HEK293 (cell line): ENCODE measurements around the gene ADAM19.
A peak's percentile ranks its signal among the peaks of the same experiment; 100 is the strongest.

Experiments
- CTCF ChIA-PET: fragments of 350-600 bp; formaldehyde crosslinking; extraction: SDS; loops from one replicate; lab custom pipeline; 2021; ENCODE audit warnings: antibody characterized with exemption; lab: Yijun Ruan, JAX
- POLR2A ChIA-PET: fragments of 300-600 bp; formaldehyde crosslinking; extraction: SDS; loops from one replicate; lab custom pipeline; 2020; ENCODE audit warnings: antibody characterized with exemption, inconsistent platforms; lab: Yijun Ruan, JAX
- H3K27ac ChIP-seq: fragments of 200-500 bp; sonication (Bioruptor generic); 2 replicates; pipeline ENCODE4 v1.5.1; 2014; ENCODE audit warnings: low read depth, low read length, control low read depth, inconsistent platforms; ENCODE audit errors: extremely low read depth
- H3K36me3 ChIP-seq, 2 experiments: fragments of 200-500 bp in 1 of 2; sonication (Bioruptor generic) in 1 of 2; 1 replicate in 1 of 2; 2 replicates in 1 of 2; pipeline ENCODE4 v1.5.1; 2014 to 2017; ENCODE audit warnings: inconsistent platforms in 2 of 2, low read length in 2 of 2; ENCODE audit not compliant: control insufficient read depth in 2 of 2, insufficient read depth in 1 of 2
- H3K4me1 ChIP-seq: fragments of 200-500 bp; sonication (Bioruptor generic); 2 replicates; pipeline ENCODE4 v1.5.1; 2014; ENCODE audit warnings: mild to moderate bottlenecking, low read length, inconsistent platforms; ENCODE audit not compliant: control insufficient read depth, insufficient read depth
- H3K4me3 ChIP-seq: 2 replicates; pipeline ENCODE4 v1.5.1; 2011; ENCODE audit warnings: low read depth, mild to moderate bottlenecking, control low read depth, low read length, moderate library complexity
- H3K9me3 ChIP-seq: fragments of 200-500 bp; sonication (Bioruptor generic); 2 replicates; pipeline ENCODE4 v1.5.1; 2014; ENCODE audit warnings: low read depth, low read length, inconsistent platforms; ENCODE audit not compliant: control insufficient read depth, insufficient read depth
- GLI4 ChIP-seq: fragments of 450-650 bp; formaldehyde crosslinking; IDR thresholded peaks from 2 replicates; pipeline ENCODE4 v1.5.1; 2016; ENCODE audit warnings: missing biosample characterization, missing genetic modification characterization
- KLF9 ChIP-seq: fragments of 450-650 bp; formaldehyde crosslinking; IDR thresholded peaks from 2 replicates; pipeline ENCODE4 v1.5.1; 2016; ENCODE audit warnings: missing biosample characterization, missing genetic modification characterization, low read depth
- SETDB1 ChIP-seq: IDR thresholded peaks from one replicate; pipeline ENCODE4 v1.6.1; 2017; ENCODE audit warnings: mild to moderate bottlenecking, low read length, moderate library complexity, mixed read lengths; ENCODE audit not compliant: insufficient read length
- WT1 ChIP-seq: fragments of 450-650 bp; formaldehyde crosslinking; IDR thresholded peaks from 2 replicates; pipeline ENCODE4 v1.5.1; 2016; ENCODE audit warnings: missing biosample characterization, missing genetic modification characterization
- ZBTB20 ChIP-seq: fragments of 450-650 bp; formaldehyde crosslinking; IDR thresholded peaks from 2 replicates; pipeline ENCODE4 v1.5.1; 2016; ENCODE audit warnings: missing biosample characterization, missing genetic modification characterization
- ZFP3 ChIP-seq: fragments of 450-650 bp; formaldehyde crosslinking; IDR thresholded peaks from 2 replicates; pipeline ENCODE4 v1.5.1; 2016; ENCODE audit warnings: low read depth, missing biosample characterization, missing genetic modification characterization
- ZNF433 ChIP-seq: fragments of 450-650 bp; formaldehyde crosslinking; IDR thresholded peaks from 2 replicates; pipeline ENCODE4 v1.5.1; 2016; ENCODE audit warnings: missing biosample characterization, missing genetic modification characterization, low read depth
- ZNF488 ChIP-seq: fragments of 450-650 bp; formaldehyde crosslinking; IDR thresholded peaks from 2 replicates; pipeline ENCODE4 v1.5.1; 2016; ENCODE audit warnings: missing biosample characterization, missing genetic modification characterization
- ZNF580 ChIP-seq: fragments of 450-650 bp; formaldehyde crosslinking; IDR thresholded peaks from 2 replicates; pipeline ENCODE4 v1.5.1; 2016; ENCODE audit warnings: missing biosample characterization, missing genetic modification characterization
- ZNF670 ChIP-seq: fragments of 450-650 bp; formaldehyde crosslinking; IDR thresholded peaks from 2 replicates; pipeline ENCODE4 v1.5.1; 2016; ENCODE audit warnings: missing biosample characterization, missing genetic modification characterization, low read depth
- ZSCAN30 ChIP-seq: fragments of 450-650 bp; IDR thresholded peaks from 2 replicates; pipeline ENCODE4 v1.5.1; 2018; ENCODE audit warnings: missing biosample characterization, mild to moderate bottlenecking, missing genetic modification characterization, moderate library complexity
- TF ChIP-seq, protein P1 (sequence below): fragments of 450-650 bp; formaldehyde crosslinking; IDR thresholded peaks from 2 replicates; pipeline ENCODE4 v1.5.1; 2017; ENCODE audit warnings: missing biosample characterization, missing genetic modification characterization
- TF ChIP-seq, protein P2 (sequence below): fragments of 450-650 bp; formaldehyde crosslinking; IDR thresholded peaks from 2 replicates; pipeline ENCODE4 v1.5.1; 2016; ENCODE audit warnings: missing biosample characterization, missing genetic modification characterization

Gene ADAM19

DNA sequence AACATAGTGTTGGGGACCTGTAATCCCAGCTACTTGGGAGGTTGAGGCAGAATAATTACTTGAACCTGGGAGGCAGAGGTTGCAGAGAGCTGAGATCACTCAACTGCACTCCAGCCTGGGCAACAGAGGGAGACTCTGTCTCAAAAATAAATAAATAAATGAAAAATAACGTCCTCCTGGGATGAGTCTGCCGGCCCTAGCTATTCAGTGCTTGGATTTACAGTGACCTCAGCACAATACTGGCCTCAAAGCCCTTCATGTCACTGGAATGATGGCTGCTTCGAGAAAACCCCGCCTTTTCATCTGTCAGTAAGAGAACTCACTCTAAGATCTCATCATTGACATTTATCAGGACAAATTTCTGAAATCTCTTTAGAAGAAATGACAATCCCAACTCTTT is 41.2 kb upstream of the ADAM19 start:
- Histone ChIP-seq H3K4me1 (no peaks in the 10 kb centered on the region), H3K27ac (no peak overlapping the region), H3K36me3 (no peaks in the 10 kb centered on the region), H3K4me3 (no peak overlapping the region), H3K9me3 (no peaks in the 10 kb centered on the region)
- ChIA-PET POLR2A (no interaction called here), CTCF (no interaction called here)
- TF ChIP-seq ZNF580 (tag by site-specific recombination) = no peak

GRCh38 chr5:157613385-157614245 is 38.0 kb upstream of the ADAM19 start:
- POLR2A ChIA-PET = no interaction called here
- no peak for TF ChIP-seq ZSCAN30 (tag by site-specific recombination)
- TF ChIP-seq SETDB1 = no peak
- TF ChIP-seq, protein P1, sequence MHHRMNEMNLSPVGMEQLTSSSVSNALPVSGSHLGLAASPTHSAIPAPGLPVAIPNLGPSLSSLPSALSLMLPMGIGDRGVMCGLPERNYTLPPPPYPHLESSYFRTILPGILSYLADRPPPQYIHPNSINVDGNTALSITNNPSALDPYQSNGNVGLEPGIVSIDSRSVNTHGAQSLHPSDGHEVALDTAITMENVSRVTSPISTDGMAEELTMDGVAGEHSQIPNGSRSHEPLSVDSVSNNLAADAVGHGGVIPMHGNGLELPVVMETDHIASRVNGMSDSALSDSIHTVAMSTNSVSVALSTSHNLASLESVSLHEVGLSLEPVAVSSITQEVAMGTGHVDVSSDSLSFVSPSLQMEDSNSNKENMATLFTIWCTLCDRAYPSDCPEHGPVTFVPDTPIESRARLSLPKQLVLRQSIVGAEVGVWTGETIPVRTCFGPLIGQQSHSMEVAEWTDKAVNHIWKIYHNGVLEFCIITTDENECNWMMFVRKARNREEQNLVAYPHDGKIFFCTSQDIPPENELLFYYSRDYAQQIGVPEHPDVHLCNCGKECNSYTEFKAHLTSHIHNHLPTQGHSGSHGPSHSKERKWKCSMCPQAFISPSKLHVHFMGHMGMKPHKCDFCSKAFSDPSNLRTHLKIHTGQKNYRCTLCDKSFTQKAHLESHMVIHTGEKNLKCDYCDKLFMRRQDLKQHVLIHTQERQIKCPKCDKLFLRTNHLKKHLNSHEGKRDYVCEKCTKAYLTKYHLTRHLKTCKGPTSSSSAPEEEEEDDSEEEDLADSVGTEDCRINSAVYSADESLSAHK (tag by site-specific recombination) = no peak
- TF ChIP-seq, protein P2, sequence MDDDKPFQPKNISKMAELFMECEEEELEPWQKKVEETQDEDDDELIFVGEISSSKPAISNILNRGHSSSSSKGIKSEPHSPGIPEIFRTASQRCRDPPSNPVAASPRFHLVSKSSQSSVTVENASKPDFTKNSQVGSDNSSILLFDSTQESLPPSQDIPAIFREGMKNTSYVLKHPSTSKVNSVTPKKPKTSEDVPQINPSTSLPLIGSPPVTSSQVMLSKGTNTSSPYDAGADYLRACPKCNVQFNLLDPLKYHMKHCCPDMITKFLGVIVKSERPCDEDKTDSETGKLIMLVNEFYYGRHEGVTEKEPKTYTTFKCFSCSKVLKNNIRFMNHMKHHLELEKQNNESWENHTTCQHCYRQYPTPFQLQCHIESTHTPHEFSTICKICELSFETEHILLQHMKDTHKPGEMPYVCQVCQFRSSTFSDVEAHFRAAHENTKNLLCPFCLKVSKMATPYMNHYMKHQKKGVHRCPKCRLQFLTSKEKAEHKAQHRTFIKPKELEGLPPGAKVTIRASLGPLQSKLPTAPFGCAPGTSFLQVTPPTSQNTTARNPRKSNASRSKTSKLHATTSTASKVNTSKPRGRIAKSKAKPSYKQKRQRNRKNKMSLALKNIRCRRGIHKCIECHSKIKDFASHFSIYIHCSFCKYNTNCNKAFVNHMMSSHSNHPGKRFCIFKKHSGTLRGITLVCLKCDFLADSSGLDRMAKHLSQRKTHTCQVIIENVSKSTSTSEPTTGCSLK (tag by site-specific recombination) = no peak
- TF ChIP-seq GLI4 (tag by site-specific recombination) = no peak
- no peak for TF ChIP-seq ZFP3 (tag by site-specific recombination)
- TF ChIP-seq WT1 (tag by site-specific recombination) = no peak
- no peak for TF ChIP-seq ZNF670 (tag by site-specific recombination)
- TF ChIP-seq KLF9 (tag by site-specific recombination) = no peak
- CTCF ChIA-PET = interaction anchor here (0.6 to 0.9 kb wide), 2 partner anchors 31 to 142 kb away, joined by 3 to 5 read pairs; no protein-coding TSS in a partner anchor

DNA sequence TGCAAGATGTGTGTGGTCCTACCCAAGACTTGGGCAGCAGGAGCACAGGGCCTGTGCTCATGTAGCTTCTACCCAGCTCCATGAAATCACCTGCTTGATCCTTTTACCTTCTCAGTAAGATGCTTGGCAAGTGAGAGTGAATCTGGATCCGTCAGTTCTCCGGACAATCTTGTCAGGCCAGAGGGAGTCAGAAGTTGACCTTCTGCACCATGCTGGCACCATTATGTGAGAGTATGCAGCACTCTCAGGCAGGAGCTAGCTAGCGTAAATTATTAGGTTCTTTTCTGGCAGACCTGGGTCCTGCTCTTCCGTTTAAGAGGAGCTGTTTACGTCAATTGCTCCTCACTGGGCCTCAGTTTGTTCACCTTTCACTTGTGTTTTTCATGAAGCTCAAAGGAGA is 37.0 kb upstream of the ADAM19 start:
- Histone ChIP-seq H3K9me3 (no peaks in the 10 kb centered on the region), H3K4me3 (no peak overlapping the region)
- TF ChIP-seq ZNF433 (tag by site-specific recombination) (no peak), ZBTB20 (peak; percentile 4; the same call in 1 of the 2 replicates), ZNF488 (no peak)
- TF ChIP-seq, all 188 proteins: peak for 1
- Histone ChIP-seq H3K4me1 (no peaks in the 10 kb centered on the region), H3K27ac (no peak overlapping the region), H3K36me3 (no peaks in the 10 kb centered on the region)
- CTCF ChIA-PET = interaction anchor here (0.6 to 0.7 kb wide), 3 partner anchors 69 to 270 kb away, joined by 3 read pairs; no protein-coding TSS in a partner anchor
- POLR2A ChIA-PET = no interaction called here

More at GRCh38 chr5:157613385-157614245, 38.0 kb upstream of the ADAM19 start:
- Histone ChIP-seq H3K4me3 (no peak overlapping the region), H3K36me3 (no peaks in the 10 kb centered on the region), H3K4me1 (no peaks in the 10 kb centered on the region), H3K9me3 (no peaks in the 10 kb centered on the region), H3K27ac (no peak overlapping the region)
